GM12872 (cell line): ENCODE measurements around the gene DLL4.

Source experiments
- CTCF ChIP-seq: IDR thresholded peaks from 3 replicates; pipeline ENCODE4 v1.5.1; 2011; ENCODE audit warnings: low read depth, mild to moderate bottlenecking, low read length, moderate library complexity; ENCODE audit not compliant: insufficient read depth

DLL4 gene

GRCh38 chr15:40942337-40942854 lies 13.3 kb downstream of the DLL4 start:
- TF ChIP-seq CTCF, result no peak

GRCh38 chr15:40942878-40943277 lies 13.7 kb downstream of the DLL4 start:
- no peak for TF ChIP-seq CTCF

GRCh38 chr15:40943764-40944365 lies 14.7 kb downstream of the DLL4 start:
- no peak for TF ChIP-seq CTCF

GRCh38 chr15:40944510-40945296 lies 15.6 kb downstream of the DLL4 start:
- TF ChIP-seq CTCF, result no peak

GRCh38 chr15:40948706-40949473 lies 19.8 kb downstream of the DLL4 start:
- no peak for TF ChIP-seq CTCF

- no peak for TF ChIP-seq CTCF
Observed at GRCh38 chr15:40949756-40950207, 20.6 kb downstream of the DLL4 start.

- TF ChIP-seq CTCF, result no peak
Observed at GRCh38 chr15:40951764-40952163, 22.6 kb downstream of the DLL4 start.
